Hippocampal formation (tissue), 2 donors: Measurements from ENCODE around the gene NSMF.
"Not testable (repeated sequence)": the region's sequence is repeated elsewhere in the genome, so short reads cannot be mapped to it uniquely, and the experiment has no call there.

Experiments used
- DNase-seq, 2 donors: peaks; one replicate each; lab custom pipeline; 2025; lab: John Stamatoyannopoulos, UW

NSMF gene

DNA sequence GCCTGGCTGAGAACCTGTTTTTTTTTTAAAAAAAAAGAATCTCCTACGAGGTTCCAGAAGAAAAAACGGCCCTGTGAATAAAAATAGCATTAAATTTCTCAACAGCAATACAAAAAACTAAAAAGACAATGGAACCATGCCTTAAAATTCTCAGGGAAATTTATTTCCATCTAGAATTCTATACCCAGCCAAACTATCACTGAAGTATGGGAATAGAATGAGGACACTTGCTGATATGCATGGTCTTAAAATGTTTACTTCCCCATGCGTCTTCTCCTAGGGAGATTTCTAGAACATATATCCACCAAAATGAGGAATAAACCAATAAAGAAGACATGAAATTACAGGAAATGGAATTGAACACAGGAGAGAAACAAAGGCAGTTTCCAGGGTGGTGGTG is 16.5 kb upstream of the NSMF start:
- DNase-seq, result no peak

DNA sequence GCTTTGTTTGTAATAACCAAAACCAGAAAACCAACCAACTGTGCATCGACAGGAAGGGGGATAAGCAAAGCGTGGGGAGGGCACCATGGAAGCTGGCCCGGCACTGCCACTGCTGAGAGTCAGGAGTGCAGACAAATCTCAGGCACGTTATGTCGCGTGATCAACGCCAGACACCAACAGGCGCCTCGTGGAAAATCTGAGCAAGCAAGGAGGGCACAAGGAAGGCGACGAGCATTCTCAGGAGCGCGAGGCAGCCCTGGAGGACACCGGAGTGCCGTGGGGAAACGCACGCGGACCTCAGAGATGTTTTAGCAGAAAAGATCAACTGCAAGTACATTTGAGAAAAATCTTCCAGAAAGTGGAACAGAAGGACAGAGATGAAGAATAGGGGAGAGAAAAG is 15.1 kb upstream of the NSMF start:
- no peak for DNase-seq

DNA sequence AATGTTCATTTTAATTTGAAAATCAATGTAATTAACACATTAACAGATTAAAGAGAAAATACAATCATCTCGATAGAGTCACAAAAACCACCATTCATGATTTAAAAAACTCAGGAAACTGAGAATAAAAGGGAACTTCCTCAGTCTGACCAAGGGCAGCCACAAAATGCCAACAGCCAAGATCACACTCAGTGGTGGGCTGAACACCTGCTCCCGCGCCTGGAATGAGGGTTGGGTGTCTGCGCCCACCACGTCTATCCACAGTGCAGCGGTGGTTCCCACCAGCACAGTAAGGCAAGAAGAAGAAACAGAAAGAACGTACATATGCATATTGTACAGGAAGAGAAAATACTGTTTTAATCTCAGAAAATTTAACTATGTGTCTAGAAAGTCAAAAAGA is 11.7 kb upstream of the NSMF start:
- DNase-seq, result no peak

DNA sequence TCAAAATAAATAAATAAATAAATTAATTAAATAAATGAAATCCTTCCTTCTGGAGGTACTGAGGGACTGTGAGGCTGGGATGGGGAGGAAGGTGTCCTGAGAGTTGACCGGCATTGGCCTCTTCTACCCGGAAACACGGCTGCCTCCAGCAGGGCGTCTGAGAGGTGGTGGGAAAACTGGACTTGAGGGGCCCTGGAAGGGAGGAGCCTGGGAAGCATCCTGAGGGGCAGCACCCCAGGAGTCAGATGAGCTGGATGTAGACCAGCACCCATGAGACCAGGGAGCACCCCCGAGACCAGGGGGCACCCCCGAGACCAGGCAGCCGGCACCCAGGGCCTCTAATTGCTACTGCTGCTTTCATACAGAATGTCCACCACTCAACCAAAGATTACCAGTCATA is 8.8 kb upstream of the NSMF start:
- DNase-seq, result no peak

GRCh38 chr9:137467161-137467581 is 8.0 kb upstream of the NSMF start:
- DNase-seq, result no peak

DNA sequence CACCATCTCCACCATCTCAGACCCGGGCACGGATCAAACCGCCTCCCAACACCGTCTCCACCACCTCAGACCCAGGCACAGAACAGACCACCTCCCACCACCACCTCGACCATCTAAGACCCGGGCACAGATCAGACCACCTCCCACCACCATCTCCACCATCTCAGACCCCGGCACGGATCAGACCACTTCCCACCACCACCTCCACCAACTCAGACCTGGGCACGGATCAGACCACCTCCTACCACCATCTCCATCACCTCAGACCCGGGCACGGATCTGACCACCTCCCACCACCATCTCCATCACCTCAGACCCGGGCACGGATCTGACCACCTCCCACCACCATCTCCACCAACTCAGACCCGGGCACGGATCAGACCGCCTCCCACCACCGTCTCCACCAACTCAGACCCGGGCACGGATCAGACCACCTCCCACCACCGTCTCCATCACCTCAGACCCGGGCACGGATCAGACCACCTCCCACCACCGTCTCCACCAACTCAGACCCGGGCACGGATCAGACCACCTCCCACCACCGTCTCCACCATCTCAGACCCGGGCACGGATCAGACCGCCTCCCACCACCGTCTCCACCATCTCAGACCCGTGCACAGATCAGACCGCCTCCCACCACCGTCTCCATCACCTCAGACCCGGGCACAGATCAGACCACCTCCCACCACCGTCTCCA is 7.4 kb upstream of the NSMF start:
- DNase-seq, result not testable (repeated sequence)

- DNase-seq, result no peak
Measured at GRCh38 chr9:137465720-137466388, 6.7 kb upstream of the NSMF start.

DNA sequence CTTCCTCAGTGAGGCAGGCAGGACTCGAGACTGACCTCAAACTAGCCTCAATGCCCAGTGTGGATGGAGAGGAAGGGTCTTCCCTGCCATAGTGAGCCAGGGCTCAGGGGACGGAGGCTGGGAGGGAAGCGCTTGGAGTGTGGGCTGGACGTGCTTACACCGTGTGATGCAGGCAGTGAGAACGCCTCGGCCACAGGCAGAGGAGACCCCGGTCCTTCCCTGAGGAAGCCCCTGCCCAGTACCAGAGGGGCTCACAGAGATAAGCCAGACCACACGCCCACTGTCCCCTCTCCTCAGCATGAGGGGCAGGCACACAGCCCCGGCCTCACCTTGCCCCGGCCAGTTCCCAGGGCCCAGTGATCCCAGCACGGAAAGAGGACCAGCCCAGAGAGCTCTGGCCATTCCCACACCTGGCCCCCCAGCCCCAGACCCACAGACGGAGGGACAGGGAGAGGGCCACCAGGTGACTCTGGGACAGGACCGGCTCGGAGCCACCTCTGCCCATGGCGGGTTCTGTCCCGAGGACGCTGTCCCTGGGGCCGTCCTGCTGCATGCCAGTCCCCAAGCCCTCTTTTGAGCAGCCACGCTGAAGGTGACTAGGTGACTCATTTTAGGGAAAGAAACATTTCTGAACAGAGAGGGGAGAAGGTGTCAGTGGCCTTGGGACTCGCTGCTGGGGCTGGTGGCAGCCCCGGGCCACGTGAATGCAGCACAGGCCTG is 6.0 kb upstream of the NSMF start:
- no peak for DNase-seq

GRCh38 chr9:137464291-137464999 is 5.3 kb upstream of the NSMF start:
- no peak for DNase-seq

DNA sequence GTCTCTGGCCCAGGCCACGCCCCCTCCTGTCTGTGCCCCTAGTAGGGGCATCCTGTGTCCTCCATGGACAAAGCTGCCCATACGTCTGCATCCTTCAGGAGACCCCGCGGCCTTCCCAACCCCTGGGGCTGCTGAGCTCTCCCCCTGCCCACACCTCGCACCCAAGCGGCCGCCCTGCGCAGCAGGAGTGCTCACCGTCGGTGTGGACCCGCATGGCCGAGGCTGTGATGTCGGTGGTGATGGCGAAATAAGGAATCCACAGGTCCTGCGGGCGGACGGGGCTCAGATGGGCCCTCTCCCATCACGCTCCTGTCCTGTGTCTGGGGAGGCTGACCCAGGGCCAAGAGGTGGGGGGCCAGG is 4.8 kb upstream of the NSMF start:
- no peak for DNase-seq

GRCh38 chr9:137462986-137463930 is 4.1 kb upstream of the NSMF start:
- no peak for DNase-seq

GRCh38 chr9:137462396-137462985 is 3.4 kb upstream of the NSMF start:
- DNase-seq, result no peak

DNA sequence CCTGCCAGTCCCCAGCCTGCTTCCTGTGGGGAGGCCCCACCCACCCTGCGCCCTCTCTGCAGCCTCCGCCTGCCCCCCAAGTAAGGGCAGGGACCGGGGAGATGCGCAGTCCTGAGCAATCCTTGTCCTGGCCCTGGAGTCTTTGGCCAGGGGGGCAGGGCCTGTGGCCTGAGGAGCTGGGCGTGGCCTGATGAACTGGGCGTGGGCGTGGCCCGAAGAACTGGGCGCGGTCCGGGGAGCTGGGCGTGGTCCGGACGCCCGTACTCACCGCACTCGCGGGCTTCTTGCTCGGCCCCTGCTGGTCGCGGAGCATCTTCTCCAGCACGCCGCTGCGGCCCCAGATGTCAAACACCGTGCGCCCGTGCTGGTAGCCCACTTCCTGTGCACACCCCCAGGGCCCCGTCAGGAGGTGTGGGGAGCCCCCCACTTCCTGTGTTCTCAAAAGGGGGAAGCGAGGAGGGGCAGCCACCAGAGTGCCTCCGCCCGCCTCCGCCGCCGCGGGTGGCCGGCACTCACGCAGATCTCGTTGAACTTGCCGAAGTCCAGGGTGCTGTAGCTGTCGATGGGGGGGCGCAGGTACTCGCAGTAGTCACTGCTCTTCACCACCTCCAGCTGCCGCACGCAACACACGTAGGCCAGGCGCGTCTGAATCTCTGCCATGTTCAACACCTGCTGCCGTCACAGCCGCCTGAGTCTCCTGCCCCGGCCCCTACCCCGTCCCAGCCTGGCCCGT is 2.7 kb upstream of the NSMF start:
- no peak for DNase-seq

DNA sequence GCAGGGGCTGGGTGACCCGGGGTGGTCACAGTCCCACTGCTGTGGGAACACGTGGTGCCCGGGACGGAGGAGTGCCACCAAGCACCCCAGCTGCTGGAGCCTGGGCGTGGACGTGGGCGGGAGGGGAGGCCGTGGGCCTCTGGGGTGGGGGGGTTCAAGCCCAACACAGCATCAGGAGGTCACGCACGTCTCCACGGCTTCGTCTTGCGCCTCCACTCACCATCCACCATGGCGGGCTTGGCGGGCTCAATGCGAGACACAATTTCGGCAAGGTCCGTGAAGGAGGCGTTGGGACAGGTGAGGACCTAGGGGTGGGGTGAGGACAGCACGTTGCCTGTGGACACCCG is 2.2 kb upstream of the NSMF start:
- DNase-seq, result no peak

GRCh38 chr9:137460363-137461315 is 1.5 kb upstream of the NSMF start:
- DNase-seq, result no peak

DNA sequence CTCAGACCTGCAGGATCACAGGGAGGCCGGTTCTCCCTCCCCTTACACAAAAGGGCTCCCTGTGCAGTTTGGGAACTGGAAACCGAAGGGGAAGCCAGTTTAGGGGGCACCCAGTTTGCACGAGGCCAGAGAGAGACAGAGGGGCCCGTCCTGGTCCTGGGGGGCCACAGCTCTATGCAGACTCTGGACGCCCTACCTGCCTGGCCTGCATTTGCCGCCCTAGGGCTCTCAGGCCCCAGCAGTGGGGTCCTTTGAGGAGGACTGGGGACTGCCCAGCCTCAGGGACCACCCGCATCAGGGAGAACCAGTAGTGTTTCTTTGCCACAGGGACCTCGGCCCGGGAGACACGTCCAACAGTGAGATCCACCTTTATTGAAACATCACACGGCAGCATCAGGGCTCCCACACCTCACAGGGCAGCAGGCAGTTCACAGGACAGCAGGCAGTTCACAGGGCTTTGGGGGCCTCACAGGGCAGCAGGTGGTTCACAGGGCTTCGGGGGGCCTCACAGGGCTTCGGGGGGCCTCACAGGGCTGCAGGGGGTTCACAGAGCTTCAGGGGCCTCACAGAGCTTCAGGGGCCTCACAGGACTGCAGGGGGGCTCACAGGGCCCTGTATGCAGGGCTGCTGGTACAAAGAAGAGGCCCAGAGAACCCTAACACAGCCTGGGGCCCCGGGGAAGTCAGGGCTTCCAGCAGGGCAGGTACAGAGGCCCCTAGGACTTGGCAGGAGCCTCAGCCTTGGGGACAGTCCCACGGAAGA is 648 bp upstream of the NSMF start:
- DNase-seq, result no peak

GRCh38 chr9:137458194-137459151 is 661 bp downstream of the NSMF start:
- peak; percentile 49 to 53 for DNase-seq
